Testis (tissue), 3 donors: ENCODE measurements around the gene KRT28. TPM values are rescaled to one million over a fixed set of nuclear protein-coding genes. Genes with fewer than 3 reads are reported as not detected.
A peak's percentile ranks its signal among the peaks of the same experiment; 100 is the strongest.

Source experiments
- DNase-seq: peaks from one replicate; pipeline ENCODE4 v3.0.0-alpha.2; 2019
- H3K27ac ChIP-seq, 2 donors: fragments of 200-600 bp; sonication (generic); one replicate each; pipeline ENCODE4 v1.5.1; 2019
- H3K27me3 ChIP-seq: fragments of 200-600 bp; sonication (generic); one replicate; pipeline ENCODE4 v1.5.1; 2019
- H3K36me3 ChIP-seq: fragments of 200-600 bp; sonication (generic); one replicate; pipeline ENCODE4 v1.5.1; 2017; ENCODE audit warnings: low read depth; ENCODE audit errors: missing control alignments
- H3K4me1 ChIP-seq: fragments of 200-600 bp; sonication (generic); one replicate; pipeline ENCODE4 v1.5.1; 2019
- H3K4me3 ChIP-seq, 2 donors: fragments of 200-600 bp; sonication (generic); one replicate each; pipeline ENCODE4 v1.5.1; 2017 to 2019
- H3K9me3 ChIP-seq: fragments of 200-600 bp; sonication (generic); one replicate; pipeline ENCODE4 v1.5.1; 2017
- POLR2A ChIP-seq: fragments of 450-650 bp; IDR thresholded peaks from one replicate; pipeline ENCODE4 v1.6.1; 2017; ENCODE audit warnings: antibody characterized with exemption, mild to moderate bottlenecking, moderate library complexity
- WGBS, 2 donors: methylation state at CpG; one replicate each; pipeline ENCODE4 v1.1.5; 2018; 5-methylcytosine and 5-hydroxymethylcytosine counted together
- intact Hi-C: fragments of 100-400 bp; cut with DNase I; formaldehyde crosslinking; loops from one replicate; pipeline ENCODE4 v1.15.1; 2023; ENCODE audit warnings: low total_unique reads
- polyA plus RNA-seq: library from polyadenylated mRNA; stranded (reverse); fragments of 350-450 nt; fragmentation: Illumina TruSeq; extraction: RNeasy Lipid Tissue Mini Kit (QIAGEN cat#74804); gene quantifications from one replicate; pipeline ENCODE4 v1.2.3, GENCODE V29; 2014; ENCODE audit warnings: low read depth, low replicate concordance; ENCODE audit not compliant: insufficient read depth
- total RNA-seq, 2 donors: library from RNA; depleted of rRNA; stranded (reverse); fragments of >200 nt; gene quantifications; one replicate each; pipeline ENCODE4 v1.2.3, GENCODE V29; 2016
- TF ChIP-seq, protein P1 (sequence below), 3 experiments: fragments of 450-650 bp in 2 of 3; fragments of 200-600 bp in 1 of 3; sonication (generic) in 1 of 3; IDR thresholded peaks; one replicate each; pipeline ENCODE4 v1.5.1; 2016 to 2019; ENCODE audit warnings: antibody characterized with exemption in 3 of 3, mild to moderate bottlenecking in 2 of 3, moderate library complexity in 1 of 3

KRT28 gene
- total and polyA plus RNA-seq, 3 donors from 2014 or later = 0.37 to 0.87 (median 0.43) TPM

DNA sequence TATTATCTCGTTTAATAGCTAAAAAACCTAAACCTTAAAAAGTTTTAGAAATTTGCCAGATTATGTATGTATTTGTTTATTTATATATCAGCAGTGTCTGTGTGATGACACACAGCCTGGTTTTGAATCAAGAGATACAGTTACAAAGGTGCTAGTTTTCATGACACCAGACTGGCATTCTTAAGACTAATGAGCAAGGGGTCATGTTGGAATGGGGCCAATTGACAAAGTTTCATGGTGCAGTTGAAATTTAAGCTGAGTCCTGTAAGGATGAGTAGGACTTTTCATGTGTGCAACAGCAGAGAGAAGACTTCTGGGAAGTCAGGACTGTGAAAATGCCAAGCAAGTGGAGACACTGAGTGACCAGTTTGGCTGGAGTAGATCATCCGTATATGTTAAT, 25.8 kb upstream of the KRT28 start:
- Histone ChIP-seq H3K9me3 (no peaks in the 10 kb centered on the region), H3K27ac (no peak overlapping the region), H3K27me3 (no peaks in the 10 kb centered on the region), H3K4me1 (peaks cover 33% of the 10 kb centered on the region), H3K36me3 (no peaks in the 10 kb centered on the region), H3K4me3 (no peak overlapping the region)
- WGBS, 2 donors = 93 to 94% methylated on average over 2 of the region's 2 CpGs
- TF ChIP-seq POLR2A = no peak
- TF ChIP-seq, protein P1, sequence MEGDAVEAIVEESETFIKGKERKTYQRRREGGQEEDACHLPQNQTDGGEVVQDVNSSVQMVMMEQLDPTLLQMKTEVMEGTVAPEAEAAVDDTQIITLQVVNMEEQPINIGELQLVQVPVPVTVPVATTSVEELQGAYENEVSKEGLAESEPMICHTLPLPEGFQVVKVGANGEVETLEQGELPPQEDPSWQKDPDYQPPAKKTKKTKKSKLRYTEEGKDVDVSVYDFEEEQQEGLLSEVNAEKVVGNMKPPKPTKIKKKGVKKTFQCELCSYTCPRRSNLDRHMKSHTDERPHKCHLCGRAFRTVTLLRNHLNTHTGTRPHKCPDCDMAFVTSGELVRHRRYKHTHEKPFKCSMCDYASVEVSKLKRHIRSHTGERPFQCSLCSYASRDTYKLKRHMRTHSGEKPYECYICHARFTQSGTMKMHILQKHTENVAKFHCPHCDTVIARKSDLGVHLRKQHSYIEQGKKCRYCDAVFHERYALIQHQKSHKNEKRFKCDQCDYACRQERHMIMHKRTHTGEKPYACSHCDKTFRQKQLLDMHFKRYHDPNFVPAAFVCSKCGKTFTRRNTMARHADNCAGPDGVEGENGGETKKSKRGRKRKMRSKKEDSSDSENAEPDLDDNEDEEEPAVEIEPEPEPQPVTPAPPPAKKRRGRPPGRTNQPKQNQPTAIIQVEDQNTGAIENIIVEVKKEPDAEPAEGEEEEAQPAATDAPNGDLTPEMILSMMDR (IDR thresholded peaks at IDR 0.05) = no peak
- intact Hi-C loops = no loop called here
- DNase-seq = no peak

DNA sequence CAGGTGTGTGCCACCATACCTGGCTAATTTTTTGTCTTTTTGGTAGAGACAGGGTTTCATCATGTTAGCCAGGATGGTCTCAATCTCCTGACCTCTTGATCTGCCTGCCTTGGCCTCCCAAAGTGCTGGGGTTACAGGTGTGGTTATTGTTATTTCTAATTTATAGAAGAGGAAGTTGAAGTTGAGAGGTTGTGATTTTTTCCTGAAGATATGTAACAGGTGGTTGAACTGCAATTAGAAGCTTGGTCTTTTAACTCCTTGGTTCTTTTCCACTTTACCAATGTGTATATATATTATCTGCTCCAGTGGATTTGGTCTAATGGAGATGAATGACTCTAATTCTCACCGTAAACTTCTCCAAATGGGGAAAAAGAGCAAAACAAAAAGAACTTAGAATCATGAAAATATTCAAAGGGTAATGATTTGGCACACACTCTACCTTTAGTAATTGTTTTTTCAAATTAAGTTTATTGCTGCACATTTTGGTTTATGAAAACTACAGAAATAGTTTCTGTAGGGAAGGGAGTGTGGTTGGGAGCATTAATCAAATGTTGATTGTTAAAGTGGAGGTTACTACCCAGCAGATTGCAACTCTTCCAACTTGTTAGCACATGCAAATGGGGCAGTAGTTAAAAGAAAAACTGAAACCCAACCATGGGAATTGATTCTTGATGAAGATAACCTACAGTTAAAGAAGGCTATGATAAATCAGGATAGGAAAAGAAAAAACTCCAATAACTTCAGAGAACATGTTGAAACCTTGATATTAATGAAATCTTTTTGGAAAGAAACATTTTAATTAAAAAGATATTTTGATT, 24.5 kb upstream of the KRT28 start:
- Histone ChIP-seq H3K27ac (no peak overlapping the region), H3K36me3 (no peaks in the 10 kb centered on the region), H3K4me3 (no peak overlapping the region), H3K4me1 (peaks cover 38% of the 10 kb centered on the region), H3K9me3 (no peaks in the 10 kb centered on the region), H3K27me3 (no peaks in the 10 kb centered on the region)
- TF ChIP-seq, protein P1 (IDR thresholded peaks at IDR 0.05) = no peak
- no peak for TF ChIP-seq POLR2A
- WGBS, 2 donors = 95 to 97% methylated on average over 1 of the region's 1 CpG
- DNase-seq = no peak
- intact Hi-C loops = no loop called here

DNA sequence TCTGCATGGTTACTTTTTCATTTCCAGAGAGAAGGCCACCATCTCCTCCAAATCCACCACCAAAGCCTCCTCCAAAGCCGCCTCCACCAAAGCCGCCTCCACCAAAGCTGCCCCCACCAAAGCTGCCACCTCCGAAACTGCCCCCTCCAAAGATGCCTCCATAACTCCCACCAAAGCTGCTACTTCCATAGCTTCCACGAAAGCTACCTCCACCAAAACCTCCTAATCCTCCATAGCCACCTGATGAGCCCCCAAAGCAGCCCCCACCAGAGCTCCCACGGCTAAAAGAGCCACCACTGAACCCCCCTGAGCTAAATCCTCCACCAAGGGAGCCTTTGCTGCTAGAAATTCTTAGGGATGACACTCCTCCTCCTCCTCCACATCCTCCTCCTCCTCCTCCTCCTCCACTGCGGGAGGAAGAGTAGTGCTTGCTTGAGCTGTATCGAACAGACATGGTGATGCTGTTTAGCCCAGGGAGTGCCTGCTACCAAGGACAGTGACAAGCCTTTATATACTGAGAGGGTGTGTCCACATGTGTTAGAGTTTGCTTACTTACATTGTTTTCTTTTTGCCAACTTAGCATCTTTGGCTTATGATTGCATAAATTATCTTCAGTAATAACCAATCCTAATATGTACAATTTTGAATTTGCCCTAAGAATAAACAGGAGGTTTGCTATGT, 22.5 kb upstream of the KRT28 start, which contains the start of gene KRT10:
Gene KRT10, minus strand, starts transcription at position 483 of the 681 bp plus-strand sequence. Its CDS starts 29 bp downstream, at position 454.
- no peak within 1 kb of the TSS for H3K4me3 ChIP-seq

DNA sequence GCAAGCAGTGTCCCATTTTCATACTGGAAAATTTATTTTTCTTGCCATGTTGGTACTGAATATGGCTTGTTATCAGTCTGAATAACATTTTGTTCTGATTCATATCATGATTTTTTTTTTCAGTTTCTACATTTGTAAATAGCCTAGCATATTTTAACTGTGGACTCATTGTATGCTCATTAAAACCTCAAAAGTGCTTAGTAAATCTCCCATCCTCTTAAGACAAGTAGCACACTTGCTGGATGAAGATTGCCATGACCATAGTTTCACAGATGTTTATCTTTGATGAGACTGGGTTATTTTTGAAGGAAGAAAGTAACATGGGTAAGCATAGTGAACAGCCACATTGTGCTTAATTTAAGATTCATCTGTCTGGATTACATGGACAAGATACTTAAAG, 21.8 kb upstream of the KRT28 start:
- peak overlapping the region; percentile 34 to 97 for H3K27ac ChIP-seq
- H3K36me3 ChIP-seq = no peaks in the 10 kb centered on the region
- intact Hi-C loops = no loop called here
- DNase-seq = no peak
- TF ChIP-seq, protein P1 (IDR thresholded peaks at IDR 0.05) = no peak
- no peak for TF ChIP-seq POLR2A
- no peaks in the 10 kb centered on the region for H3K27me3 ChIP-seq
- H3K4me3 ChIP-seq = no peak overlapping the region
- H3K4me1 ChIP-seq = peaks cover 37% of the 10 kb centered on the region
- no peaks in the 10 kb centered on the region for H3K9me3 ChIP-seq

More for the DNA sequence above, 22.5 kb upstream of the KRT28 start, which contains the start of gene KRT10:
- H3K36me3 ChIP-seq = no peaks in the 10 kb centered on the region
- intact Hi-C loops = no loop called here
- TF ChIP-seq POLR2A = no peak
- TF ChIP-seq, protein P1 (IDR thresholded peaks at IDR 0.05) = no peak
- 78 to 82% methylated on average over 6 to 7 of the region's 7 CpGs for WGBS, 2 donors
- H3K27ac ChIP-seq = peak within 1 kb of the TSS; percentile 34 to 97
- H3K27me3 ChIP-seq = no peaks in the 10 kb centered on the region
- H3K9me3 ChIP-seq = no peaks in the 10 kb centered on the region
- H3K4me1 ChIP-seq = peaks cover 37% of the 10 kb centered on the region
- DNase-seq = no peak
